HuH-7.5 (cell line): ENCODE results near the gene ATG9A.
A peak's percentile ranks its signal among the peaks of the same experiment; 100 is the strongest.
"Not testable (repeated sequence)": the region's sequence is repeated elsewhere in the genome, so short reads cannot be mapped to it uniquely, and the experiment has no call there.

Experiments
- DNase-seq: peaks from one replicate; pipeline ENCODE4 v3.0.0; 2011; ENCODE audit warnings: low spot score

ATG9A gene

DNA sequence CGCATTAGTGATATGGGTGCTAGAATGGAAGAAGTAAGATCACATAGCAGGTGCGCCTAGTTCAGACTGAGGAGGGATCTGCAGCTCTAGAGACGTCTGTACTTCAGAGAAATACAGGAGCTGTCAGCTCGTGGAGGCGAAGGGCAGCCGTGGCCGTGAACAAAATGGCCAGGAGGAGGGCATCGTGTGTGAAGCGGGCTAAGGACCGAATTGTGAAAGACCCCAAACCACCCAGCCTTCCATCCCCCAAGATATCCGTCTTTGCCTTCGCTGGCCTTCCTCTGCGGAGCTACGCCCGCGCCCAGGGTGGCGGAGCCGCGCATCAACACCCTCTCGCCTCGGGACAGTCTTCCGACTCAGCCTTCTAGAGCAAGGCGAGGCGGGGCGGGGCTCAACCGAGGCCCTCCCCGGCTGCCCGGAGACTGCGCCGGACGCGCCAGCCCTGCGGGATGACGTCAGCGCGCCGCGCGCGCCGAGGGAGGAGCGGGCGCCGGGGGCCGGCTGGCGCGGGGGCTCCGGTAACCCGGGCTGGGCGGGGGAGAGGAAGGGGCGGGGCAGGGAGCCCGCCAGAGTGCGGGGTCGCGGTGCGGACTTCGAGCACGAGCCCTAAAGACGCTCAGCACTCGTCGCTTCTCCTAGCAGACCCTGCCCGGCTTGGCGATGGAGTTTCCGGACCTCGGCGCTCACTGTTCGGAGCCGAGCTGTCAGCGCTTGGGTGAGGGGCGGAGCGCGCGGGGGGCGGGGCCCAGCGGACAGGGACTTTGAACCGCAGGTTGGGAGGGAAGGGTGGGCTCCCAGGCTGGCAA is 22.9 kb downstream of the ATG9A start, which contains the start of gene ZFAND2B:
Gene ZFAND2B (plus strand): TSS at position 455 of the 806 bp plus-strand sequence. CDS start 206 bp downstream, at position 661.
- peak; percentile 93 for DNase-seq

DNA sequence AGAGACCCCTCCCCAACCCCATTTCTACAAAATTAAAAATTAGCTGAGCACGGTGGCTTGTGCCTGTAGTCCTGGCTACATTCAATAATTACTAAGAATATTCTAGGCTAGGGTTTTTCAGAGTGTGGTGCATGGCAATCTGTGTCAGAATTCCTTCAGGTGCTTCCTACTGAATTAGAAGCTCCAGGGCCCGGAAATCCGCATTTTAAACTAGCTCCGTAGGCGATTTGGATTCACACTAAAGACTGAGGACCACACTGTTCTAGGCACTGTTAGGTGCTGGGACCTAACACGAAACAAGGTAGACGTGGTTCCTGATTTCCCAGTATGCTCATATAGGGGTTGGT is 23.5 kb downstream of the ATG9A start:
- DNase-seq: no peak

- no peak for DNase-seq
These were observed 24.3 kb downstream of the ATG9A start for GRCh38 chr2:219205165-219205538.

DNA sequence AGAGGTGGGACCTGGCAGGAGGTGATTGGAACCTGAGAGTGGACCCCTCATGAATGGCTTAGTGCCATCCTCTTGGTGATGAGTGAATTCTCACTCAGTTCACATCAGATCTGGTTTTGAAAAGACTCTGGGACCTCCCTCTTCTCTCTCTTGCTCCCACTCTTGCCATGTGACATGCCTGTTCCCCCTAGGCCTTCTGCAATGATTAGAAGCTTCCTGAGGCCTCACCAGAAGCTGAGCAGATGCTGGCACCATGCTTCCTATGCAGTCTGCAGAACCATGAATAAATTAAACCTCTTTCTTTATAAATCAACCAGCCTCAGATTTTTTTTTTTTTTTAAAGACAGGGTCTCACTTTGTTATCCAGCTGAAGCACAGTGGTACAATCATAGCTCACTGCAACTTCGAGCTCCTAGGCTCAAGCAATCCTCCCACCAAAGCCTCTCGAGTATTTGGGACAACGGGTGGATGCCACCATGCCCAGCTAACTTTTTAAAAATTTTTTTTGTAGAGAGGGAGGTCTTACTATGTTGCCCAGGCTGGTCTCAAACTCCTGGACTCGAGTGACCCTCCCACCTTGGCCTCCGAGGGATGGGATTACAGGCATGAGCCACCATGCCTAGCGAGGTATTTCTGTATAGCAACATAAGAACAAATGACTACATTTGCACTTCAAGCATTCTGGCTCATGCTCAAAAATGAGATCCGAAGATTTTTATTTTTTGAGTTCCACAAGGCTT is 24.8 kb downstream of the ATG9A start:
- DNase-seq: no peak

GRCh38 chr2:219201331-219201730 is 28.1 kb downstream of the ATG9A start:
- DNase-seq: not testable (repeated sequence)

DNA sequence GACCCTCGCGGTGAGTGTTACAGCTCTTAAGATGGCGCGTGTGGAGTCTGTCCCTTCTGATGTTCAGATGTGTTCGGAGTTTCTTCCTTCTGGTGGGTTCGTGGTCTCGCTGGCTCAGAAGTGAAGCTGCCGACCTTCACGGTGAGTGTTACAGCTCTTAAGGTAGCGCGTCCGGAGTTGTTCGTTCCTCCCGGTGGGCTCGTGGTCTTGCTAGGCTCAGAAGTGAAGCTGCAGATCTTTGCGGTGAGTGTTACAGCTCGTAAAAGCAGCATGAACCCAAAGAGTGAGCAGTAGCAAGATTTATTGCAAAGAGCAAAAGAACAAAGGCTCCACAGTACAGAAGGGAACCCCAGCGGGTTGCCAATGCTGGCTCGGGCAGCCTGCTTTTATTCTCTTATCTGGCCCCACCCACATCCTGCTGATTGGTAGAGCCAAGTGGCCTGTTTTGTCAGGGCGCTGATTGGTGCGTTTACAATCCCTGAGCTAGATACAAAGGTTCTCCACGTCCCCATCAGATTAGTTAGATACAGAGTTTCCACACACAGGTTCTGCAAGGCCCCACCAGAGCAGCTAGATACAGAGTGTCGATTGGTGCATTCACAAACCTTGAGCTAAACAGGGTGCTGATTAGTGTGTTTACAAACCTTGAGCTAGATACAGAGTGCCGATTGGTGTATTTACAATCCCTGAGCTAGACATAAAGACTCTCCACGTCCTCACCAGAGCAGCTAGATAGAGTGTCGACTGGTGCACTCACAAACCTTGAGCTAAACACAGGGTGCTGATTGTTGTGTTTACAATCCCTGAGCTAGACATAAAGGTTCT is 28.7 kb downstream of the ATG9A start:
- not testable (repeated sequence) for DNase-seq

DNA sequence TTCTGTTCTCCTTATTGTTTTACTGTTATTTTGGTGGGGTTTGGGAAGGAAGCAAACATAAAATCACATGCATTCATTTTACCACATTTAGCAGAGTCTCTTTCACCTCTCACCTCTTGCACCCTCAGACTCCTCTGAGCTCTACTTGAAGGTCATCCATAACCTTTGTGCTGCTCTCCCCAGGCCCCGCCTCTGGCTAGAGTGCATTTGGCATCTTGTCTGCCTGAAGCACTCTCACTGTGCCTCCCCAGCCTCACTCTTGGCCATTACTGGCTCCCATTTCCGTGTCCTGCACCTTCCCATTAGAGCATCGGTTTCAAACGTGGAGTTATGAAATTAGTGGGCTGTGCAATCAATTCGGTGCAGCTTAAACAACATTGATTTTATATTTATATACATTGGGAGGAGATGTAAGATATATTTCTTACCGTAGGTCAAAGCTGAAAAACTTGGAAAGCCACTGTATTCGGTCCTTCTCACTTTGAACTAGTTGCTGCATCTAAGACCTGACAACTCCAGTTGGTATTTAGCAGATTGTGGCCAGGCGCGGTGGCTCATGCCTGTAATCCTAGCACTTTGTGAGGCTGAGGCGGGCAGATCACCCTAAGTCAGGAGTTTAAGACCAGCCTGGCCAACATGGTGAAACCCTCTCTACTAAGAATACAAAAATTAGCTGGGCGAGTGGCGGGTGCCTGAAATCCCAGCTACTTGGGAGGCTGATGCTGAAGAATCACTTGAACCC is 29.8 kb downstream of the ATG9A start:
- DNase-seq: no peak

DNA sequence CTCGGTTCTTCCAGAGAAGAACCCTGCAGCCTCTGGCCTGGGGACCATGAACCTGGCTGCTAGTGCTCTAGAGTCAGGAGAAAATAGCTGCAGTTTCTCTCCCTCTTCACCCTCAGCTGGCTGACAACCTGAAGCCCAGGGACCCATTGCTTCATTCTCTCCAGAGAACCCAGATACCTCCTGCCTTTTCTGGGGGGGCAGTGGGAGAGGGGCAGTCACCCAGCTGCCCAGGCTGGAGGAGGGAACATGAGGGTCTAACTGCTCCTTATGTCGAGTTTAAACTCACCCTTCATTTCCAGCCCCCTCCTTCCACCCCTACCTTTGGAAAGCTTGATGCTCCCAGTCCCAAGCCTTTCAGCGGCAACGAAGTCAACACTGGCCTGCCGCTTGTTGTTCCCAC is 30.5 kb downstream of the ATG9A start:
- DNase-seq: no peak

GRCh38 chr2:219197388-219197787 is 32.0 kb downstream of the ATG9A start:
- no peak for DNase-seq

DNA sequence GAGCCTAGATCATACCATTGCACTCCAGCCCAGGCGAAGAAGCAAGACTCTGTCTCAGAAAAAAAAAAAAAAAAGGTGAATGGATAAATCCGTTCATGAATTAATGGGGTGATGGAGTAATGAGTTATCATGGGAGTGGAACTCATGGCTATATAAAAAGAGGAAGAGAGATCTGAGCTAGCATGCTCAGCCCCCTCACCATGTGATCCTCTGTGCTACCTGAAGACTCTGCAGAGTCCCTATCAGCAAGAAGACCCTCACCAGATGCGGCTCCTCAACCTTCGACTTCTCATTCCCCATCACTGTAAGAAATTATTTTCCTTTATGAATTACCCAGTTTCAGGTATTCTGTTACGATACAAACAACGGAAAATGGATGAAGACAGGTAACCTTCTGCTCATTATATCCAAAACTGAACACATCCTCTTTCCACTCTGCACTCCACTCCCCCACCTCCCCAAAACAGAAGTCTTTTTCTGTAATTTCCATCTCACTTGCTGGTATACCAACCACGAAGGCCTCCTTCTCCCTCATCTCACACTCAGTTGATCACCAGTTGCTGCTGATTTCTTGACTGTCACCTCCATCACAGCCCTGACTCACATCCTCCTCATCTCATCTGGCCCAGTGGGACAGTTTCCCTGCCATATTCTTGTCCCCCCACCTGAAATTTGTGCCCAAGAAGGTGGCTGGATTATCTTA is 42.5 kb downstream of the ATG9A start:
- DNase-seq: no peak

DNA sequence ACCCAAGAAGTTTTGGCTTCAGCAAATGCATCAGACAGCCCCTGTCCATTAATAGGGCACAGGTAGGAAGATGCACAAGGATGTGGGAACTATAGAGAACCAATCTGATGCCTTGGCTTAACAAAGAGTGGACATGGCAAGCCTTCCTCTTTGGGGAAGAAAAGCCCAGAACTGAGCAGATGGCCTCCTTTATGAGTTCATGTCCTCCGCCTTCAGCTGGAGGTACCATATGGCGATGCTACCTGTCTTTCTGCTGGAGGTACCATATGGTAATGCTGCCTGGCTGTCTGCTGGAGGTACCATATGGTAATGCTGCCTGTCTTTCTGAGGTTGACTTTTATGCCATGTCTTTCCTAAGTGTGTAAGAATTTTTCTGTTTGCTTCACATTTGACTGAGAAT is 45.3 kb downstream of the ATG9A start:
- DNase-seq: no peak

GRCh38 chr2:219183151-219183772 is 46.2 kb downstream of the ATG9A start:
- no peak for DNase-seq

GRCh38 chr2:219182331-219183150 is 46.9 kb downstream of the ATG9A start:
- DNase-seq: no peak

DNA sequence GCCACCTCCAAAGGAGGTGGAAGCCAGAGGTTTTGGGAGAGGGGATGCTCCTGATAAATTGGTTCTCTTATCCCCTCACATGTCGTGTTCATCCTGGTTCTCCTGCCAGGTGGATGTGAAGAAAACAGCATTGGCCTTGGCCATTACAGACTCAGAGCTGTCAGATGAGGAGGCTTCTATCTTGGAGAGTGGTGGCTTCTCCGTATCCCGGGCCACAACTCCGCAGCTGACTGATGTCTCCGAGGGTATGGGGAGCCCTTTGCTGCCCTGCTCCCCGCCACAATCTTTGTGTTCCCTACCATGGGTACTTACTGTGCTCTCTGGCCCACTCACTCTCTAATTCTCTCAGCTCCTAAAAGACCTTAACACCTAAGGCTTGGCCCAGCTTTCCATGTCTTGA is 47.9 kb downstream of the ATG9A start:
- DNase-seq: no peak

DNA sequence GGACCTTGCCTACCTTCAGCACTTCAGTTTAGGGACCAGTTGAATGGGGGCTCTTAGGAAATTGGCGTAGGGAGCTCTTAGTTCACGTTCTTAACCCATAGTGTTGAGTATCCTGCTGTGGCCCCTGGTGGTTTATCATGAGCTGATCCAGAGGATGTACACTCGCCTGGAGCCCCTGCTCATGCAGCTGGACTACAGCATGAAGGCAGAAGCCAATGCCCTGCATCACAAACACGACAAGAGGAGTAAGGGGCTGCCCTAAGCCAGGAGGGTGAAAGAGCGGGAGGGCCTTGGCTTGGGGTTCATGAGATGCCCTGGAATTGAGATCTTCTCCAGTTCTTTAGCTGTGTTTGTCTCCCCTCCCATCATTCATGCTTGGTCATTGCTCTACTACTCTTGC is 48.5 kb downstream of the ATG9A start:
- DNase-seq: no peak

- DNase-seq: no peak
These were observed 49.6 kb downstream of the ATG9A start for GRCh38 chr2:219179601-219180465.

- peak; percentile 54 for DNase-seq
These were observed 50.9 kb downstream of the ATG9A start for GRCh38 chr2:219178377-219179175.
